ENCODE data around the gene ZFYVE28.

DNA sequence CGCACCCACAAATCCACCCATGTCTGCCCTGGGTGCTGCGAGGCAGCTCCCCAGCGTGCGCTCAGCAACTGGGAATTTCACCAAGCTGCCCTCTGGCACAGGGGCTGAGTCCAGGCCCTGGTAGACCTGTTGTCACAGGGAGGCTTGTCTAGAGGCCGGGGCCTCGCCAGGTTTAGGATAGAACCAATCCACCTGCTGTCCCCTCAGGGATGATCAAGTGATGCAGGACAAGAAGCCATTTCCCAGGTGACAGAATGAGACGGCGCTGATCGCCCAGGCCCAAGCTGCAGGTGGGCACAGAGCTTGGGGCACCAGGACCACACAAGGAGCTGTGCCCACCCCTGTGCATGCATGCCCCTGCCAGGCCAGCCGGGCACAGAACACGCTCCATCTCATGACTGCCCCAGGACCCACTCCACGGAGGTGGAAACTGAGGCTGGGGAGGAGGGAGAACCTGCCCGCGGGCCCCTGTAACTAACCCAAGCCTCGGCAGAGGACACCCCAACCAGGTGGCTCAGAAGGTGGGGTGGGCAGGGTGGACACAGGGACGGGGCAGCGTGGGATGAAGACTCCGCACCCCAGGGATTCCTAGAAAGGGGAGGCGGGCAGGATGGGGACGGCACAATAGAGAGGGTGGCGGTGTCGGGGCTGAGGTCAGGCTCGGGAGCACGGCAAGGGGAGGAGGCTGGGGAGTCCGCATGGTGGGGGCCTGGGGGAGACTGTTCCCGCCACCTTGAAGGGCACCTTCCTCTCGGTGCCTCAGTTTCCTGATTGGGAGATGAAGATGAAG lies 78.0 kb downstream of the ZFYVE28 start:
- TF ChIP-seq CTCF (conservative IDR thresholded peaks at IDR 0.05 in 1 of 2, IDR thresholded peaks at IDR 0.05 in 1 of 2; ENCODE audit: extremely low read depth in 1 of 2, insufficient read depth in 1 of 2, low read depth in 1 of 2, low read length in 2 of 2) (no peak), EZH2 (IDR thresholded peaks at IDR 0.05; ENCODE audit: borderline replicate concordance, low read length) (no peak)

Data from mammary epithelial cell (primary cell).